ENCODE measurements around the gene C2orf49.

C2orf49 gene

DNA sequence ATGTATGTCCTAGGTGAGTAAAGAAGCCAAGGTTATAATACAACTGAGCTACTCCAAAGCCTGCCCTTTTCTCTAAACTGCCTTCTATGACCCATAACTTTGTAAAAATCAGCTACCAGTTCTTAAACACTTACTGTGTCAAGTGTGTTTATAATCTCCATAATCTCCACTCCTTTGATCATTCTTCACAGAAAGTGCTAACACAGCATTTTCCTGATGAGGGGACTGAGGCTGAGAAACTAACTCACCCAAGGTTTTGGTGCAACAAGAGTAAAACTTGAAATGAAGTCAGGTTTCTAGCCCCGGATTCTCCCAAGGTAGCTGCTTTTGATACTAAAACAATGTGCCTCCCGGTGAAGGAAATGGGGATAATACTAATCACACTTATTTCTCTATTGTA, 1.9 kb upstream of the C2orf49 start:
- H3K4me3 ChIP-seq (ENCODE audit: low read length), result no peak overlapping the region
- DNase-seq (ENCODE audit: low read depth), result no peak
- TF ChIP-seq, protein P1, sequence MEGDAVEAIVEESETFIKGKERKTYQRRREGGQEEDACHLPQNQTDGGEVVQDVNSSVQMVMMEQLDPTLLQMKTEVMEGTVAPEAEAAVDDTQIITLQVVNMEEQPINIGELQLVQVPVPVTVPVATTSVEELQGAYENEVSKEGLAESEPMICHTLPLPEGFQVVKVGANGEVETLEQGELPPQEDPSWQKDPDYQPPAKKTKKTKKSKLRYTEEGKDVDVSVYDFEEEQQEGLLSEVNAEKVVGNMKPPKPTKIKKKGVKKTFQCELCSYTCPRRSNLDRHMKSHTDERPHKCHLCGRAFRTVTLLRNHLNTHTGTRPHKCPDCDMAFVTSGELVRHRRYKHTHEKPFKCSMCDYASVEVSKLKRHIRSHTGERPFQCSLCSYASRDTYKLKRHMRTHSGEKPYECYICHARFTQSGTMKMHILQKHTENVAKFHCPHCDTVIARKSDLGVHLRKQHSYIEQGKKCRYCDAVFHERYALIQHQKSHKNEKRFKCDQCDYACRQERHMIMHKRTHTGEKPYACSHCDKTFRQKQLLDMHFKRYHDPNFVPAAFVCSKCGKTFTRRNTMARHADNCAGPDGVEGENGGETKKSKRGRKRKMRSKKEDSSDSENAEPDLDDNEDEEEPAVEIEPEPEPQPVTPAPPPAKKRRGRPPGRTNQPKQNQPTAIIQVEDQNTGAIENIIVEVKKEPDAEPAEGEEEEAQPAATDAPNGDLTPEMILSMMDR (IDR thresholded peaks at IDR 0.05; ENCODE audit: insufficient read depth, low read depth, low read length, missing control alignments), result no peak

DNA sequence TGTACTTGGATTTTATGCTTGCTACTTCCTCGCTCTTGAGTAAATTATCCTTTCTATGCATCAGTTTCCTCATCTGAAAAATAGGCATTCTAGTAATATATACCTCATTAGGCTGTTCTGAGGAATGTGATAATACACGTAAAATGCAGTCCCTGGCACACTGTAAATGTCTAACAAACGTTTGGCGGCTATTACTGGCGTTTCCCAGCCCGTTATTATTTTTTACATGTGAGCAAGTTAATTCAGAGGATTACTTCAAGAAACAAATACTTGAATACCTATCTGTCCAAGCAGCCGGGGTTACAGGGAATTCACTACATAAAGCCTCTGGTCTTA, 586 bp upstream of the C2orf49 start:
- DNase-seq (ENCODE audit: low read depth), result no peak
- H3K4me3 ChIP-seq (ENCODE audit: low read length), result peak overlapping the region; percentile 94
- TF ChIP-seq, protein P1 (IDR thresholded peaks at IDR 0.05; ENCODE audit: insufficient read depth, low read depth, low read length, missing control alignments), result no peak

DNA sequence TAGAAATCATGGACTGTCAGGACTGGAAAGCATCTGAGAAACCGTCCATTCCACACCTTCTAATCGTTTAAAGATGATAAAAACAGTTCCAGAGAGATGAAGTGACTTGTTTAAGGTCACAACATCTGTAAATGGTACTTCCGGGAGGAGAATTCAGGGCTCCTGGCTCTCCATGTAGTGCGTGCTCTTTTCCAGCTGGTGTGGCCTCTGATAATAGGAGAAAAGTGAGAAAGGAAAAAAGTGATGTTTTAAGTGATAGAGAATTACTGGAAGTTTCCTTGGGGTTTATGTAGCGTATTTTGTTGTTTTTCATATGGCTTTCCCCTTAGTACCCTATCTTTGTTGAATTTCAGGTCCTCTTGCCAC, 663 bp downstream of the C2orf49 start:
- TF ChIP-seq, protein P1 (IDR thresholded peaks at IDR 0.05; ENCODE audit: insufficient read depth, low read depth, low read length, missing control alignments), result no peak
- DNase-seq (ENCODE audit: low read depth), result no peak
- peak overlapping the region; percentile 94 for H3K4me3 ChIP-seq (ENCODE audit: low read length)

DNA sequence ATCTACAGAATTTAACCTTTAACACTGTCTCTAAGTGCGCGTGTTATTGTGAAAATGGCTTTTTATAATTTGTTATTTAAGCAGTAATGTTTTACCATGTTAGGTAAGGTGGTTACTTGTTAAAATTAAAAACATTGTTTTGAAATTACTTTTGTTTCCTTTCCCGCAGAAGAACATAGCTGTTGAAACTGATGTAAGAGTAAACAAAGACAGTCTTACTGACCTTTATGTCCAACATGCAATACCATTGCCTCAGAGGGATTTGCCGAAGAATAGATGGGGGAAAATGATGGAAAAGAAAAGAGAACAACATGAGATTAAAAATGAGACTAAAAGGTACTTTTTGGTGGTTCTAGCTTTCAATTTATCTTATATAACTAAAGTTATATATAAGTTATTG, 2.1 kb downstream of the C2orf49 start:
- H3K4me3 ChIP-seq (ENCODE audit: low read length), result no peak overlapping the region
- TF ChIP-seq, protein P1 (IDR thresholded peaks at IDR 0.05; ENCODE audit: insufficient read depth, low read depth, low read length, missing control alignments), result no peak
- DNase-seq (ENCODE audit: low read depth), result no peak

DNA sequence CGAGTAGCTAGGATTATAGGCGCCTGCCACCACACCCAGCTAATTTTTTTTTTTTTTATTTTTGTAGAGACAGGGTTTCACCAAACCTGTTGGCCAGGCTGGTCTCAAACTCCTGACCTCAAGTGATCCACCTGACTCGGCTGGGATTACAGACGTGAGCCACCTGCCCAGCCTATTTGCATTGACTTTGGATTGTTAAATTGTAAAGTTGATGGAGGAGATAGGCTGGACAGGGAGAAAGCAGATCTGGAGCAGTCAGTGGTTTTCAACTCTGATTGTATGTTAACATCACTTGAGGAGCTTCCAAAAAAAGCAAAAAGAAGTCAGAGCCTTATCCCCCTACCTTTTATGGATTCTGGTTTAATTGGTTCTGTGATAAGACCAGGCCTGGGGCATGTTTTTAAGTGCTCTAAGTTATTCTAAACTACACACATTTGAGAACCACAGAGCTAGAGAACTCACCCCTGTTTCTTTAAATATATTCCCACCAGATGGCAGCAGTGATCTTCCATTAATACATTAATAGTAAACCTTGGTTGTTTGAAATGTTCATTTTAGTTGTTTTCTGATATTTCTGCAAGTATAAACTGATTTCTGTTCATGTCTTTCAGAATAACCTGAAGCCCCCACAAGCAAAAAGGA, 7.5 kb downstream of the C2orf49 start:
- H3K4me3 ChIP-seq (ENCODE audit: low read length), result no peak overlapping the region
- TF ChIP-seq, protein P1 (IDR thresholded peaks at IDR 0.05; ENCODE audit: insufficient read depth, low read depth, low read length, missing control alignments), result peak; percentile 42
- peak; percentile 51 for DNase-seq (ENCODE audit: low read depth)

DNA sequence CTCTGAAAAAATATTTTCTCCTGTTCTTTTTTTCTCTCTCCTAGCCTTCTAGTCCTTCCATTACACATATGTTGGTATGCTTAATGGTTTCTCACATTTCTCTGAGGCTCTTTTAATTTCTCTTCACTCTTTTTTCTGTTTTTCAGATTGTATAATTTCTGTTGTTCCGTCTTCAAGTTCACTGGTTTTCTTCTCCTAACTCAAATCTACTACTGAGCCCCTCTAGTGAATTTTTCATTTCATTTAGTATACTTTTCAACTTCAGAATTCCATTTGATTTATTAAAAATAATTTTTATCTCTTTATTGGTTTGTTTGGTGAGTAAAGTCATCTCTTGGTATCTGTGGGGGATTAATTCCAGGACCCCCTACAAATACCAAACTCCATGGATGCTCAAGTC, 19.8 kb downstream of the C2orf49 start:
- DNase-seq (ENCODE audit: low read depth), result no peak
- TF ChIP-seq, protein P1 (IDR thresholded peaks at IDR 0.05; ENCODE audit: insufficient read depth, low read depth, low read length, missing control alignments), result no peak

DNA sequence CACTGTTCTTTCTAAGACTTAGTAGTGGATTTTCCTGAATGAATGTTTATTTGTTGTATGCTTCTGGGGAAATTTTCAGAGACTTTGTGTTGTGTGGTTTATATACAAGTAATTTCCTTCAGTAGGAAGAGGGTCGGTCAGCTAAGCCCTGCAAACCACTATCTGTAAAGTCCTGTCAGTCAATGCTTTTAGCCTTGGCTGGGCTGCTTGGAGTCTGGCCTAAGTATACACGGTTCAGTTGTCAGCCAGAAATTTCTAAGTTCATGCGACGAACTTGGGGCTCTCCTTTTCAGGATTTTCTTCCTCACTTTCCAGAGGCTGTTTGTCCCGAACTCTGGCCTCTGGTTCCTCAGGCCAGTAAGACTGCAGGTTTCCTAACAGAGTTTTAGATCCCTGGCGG, 21.3 kb downstream of the C2orf49 start:
- no peak overlapping the region for H3K4me3 ChIP-seq (ENCODE audit: low read length)
- DNase-seq (ENCODE audit: low read depth), result no peak
- TF ChIP-seq, protein P1 (IDR thresholded peaks at IDR 0.05; ENCODE audit: insufficient read depth, low read depth, low read length, missing control alignments), result no peak

More for the DNA sequence above, 19.8 kb downstream of the C2orf49 start:
- no peak overlapping the region for H3K4me3 ChIP-seq (ENCODE audit: low read length)

Data from epithelial cell of esophagus (primary cell).